Natural killer cell treated with Interleukin-12 subunit alpha and Interleukin-12 subunit beta and Interleukin-15 and Interleukin-18, amount 100 ng/mL, for 72 hours (primary cell): ENCODE data around the gene ITGB5. TPM values are rescaled to one million over a fixed set of nuclear protein-coding genes. Genes with fewer than 3 reads are reported as not detected.

Source experiments
- ATAC-seq, 2 donors: fragments of 150-1000 bp; cut with Tn5 transposase in 1 of 2; sonication (Bioruptor Pico), chemical (Tn5 transposase) in 1 of 2; 2 replicates each; pipeline ENCODE4 v1.10.0; 2021
- DNase-seq: peaks from one replicate; pipeline ENCODE4 v3.0.0; 2022; ENCODE audit warnings: low spot score
- H3K27ac Mint-ChIP-seq, 2 donors: 1 replicate in 1 of 2; 2 replicates in 1 of 2; pipeline ENCODE4 v1.8.0; 2022; ENCODE audit warnings: mixed read lengths in 2 of 2, mild to moderate bottlenecking in 1 of 2, moderate library complexity in 1 of 2
- H3K27me3 Mint-ChIP-seq, 2 donors: 1 replicate in 1 of 2; 2 replicates in 1 of 2; pipeline ENCODE4 v1.8.0; 2022; ENCODE audit warnings: mixed read lengths in 2 of 2
- H3K36me3 Mint-ChIP-seq: one replicate; pipeline ENCODE4 v1.8.0; 2022; ENCODE audit warnings: mixed read lengths
- H3K4me1 Mint-ChIP-seq, 2 donors: 1 replicate in 1 of 2; 2 replicates in 1 of 2; pipeline ENCODE4 v1.8.0; 2022; ENCODE audit warnings: low read depth in 2 of 2, mixed read lengths in 2 of 2, mild to moderate bottlenecking in 1 of 2
- H3K4me3 Mint-ChIP-seq: one replicate; pipeline ENCODE4 v1.8.0; 2022; ENCODE audit warnings: mixed read lengths
- H3K9me3 Mint-ChIP-seq: 2 replicates; pipeline ENCODE4 v1.8.0; 2022; ENCODE audit warnings: mixed read lengths
- total RNA-seq, 2 donors: library from RNA; stranded (reverse); gene quantifications; one replicate each; pipeline ENCODE4 v1.2.3, GENCODE V29; 2022

Gene ITGB5
- total RNA-seq, 2 donors from 2014 or later = 0.17 TPM; not detected in 1

GRCh38 chr3:124845406-124845805 lies 41.8 kb downstream of the ITGB5 start:
- Mint-ChIP-seq H3K4me3 (no peak overlapping the region), H3K27me3 (peaks cover 13 to 15% of the 10 kb centered on the region in 2 donors), H3K36me3 (no peaks in the 10 kb centered on the region), H3K27ac (no peak overlapping the region), H3K4me1 (no peaks in the 10 kb centered on the region), H3K9me3 (no peaks in the 10 kb centered on the region)
- no peak for ATAC-seq
- DNase-seq = no peak

GRCh38 chr3:124843506-124844177 lies 43.5 kb downstream of the ITGB5 start:
- no peaks in the 10 kb centered on the region for H3K4me1 Mint-ChIP-seq
- no peaks in the 10 kb centered on the region for H3K36me3 Mint-ChIP-seq
- peaks cover 8 to 15% of the 10 kb centered on the region in 2 donors for H3K27me3 Mint-ChIP-seq
- H3K4me3 Mint-ChIP-seq = no peak overlapping the region
- H3K27ac Mint-ChIP-seq = no peak overlapping the region
- no peaks in the 10 kb centered on the region for H3K9me3 Mint-ChIP-seq
- ATAC-seq (no peak), DNase-seq (no peak)

GRCh38 chr3:124843047-124843446 lies 44.1 kb downstream of the ITGB5 start:
- ATAC-seq = no peak
- no peaks in the 10 kb centered on the region for H3K9me3 Mint-ChIP-seq
- H3K27me3 Mint-ChIP-seq = peaks cover 5 to 15% of the 10 kb centered on the region in 2 donors
- no peaks in the 10 kb centered on the region for H3K36me3 Mint-ChIP-seq
- H3K27ac Mint-ChIP-seq = no peak overlapping the region
- H3K4me3 Mint-ChIP-seq = no peak overlapping the region
- DNase-seq = no peak
- no peaks in the 10 kb centered on the region for H3K4me1 Mint-ChIP-seq

GRCh38 chr3:124841517-124841916 lies 45.6 kb downstream of the ITGB5 start:
- no peaks in the 10 kb centered on the region for H3K9me3 Mint-ChIP-seq
- no peaks in the 10 kb centered on the region for H3K4me1 Mint-ChIP-seq
- DNase-seq (no peak), ATAC-seq (no peak)
- no peak overlapping the region for H3K4me3 Mint-ChIP-seq
- no peak overlapping the region for H3K27ac Mint-ChIP-seq
- H3K36me3 Mint-ChIP-seq = no peaks in the 10 kb centered on the region
- peaks cover 6 to 15% of the 10 kb centered on the region in 2 donors for H3K27me3 Mint-ChIP-seq

- Mint-ChIP-seq H3K36me3 (no peaks in the 10 kb centered on the region), H3K27me3 (peaks cover 9 to 20% of the 10 kb centered on the region in 2 donors), H3K9me3 (no peaks in the 10 kb centered on the region), H3K4me3 (no peak overlapping the region), H3K4me1 (peaks cover 4 to 5% of the 10 kb centered on the region in 2 donors), H3K27ac (no peak overlapping the region)
- no peak for ATAC-seq
- DNase-seq = no peak
These were observed 46.8 kb downstream of the ITGB5 start for GRCh38 chr3:124840331-124840730.

GRCh38 chr3:124839896-124840295 lies 47.3 kb downstream of the ITGB5 start:
- no peak overlapping the region for H3K27ac Mint-ChIP-seq
- ATAC-seq = no peak
- H3K36me3 Mint-ChIP-seq = no peaks in the 10 kb centered on the region

GRCh38 chr3:124838963-124839362 lies 48.2 kb downstream of the ITGB5 start:
- Mint-ChIP-seq H3K4me1 (peaks cover 12 to 17% of the 10 kb centered on the region in 2 donors), H3K9me3 (no peaks in the 10 kb centered on the region), H3K27me3 (peaks cover 16 to 29% of the 10 kb centered on the region in 2 donors), H3K36me3 (no peaks in the 10 kb centered on the region), H3K27ac (no peak overlapping the region), H3K4me3 (no peak overlapping the region)
- ATAC-seq (no peak), DNase-seq (no peak)

More at GRCh38 chr3:124839896-124840295, 47.3 kb downstream of the ITGB5 start:
- Mint-ChIP-seq H3K4me3 (no peak overlapping the region), H3K4me1 (peaks cover 9 to 10% of the 10 kb centered on the region in 2 donors), H3K27me3 (peaks cover 10 to 23% of the 10 kb centered on the region in 2 donors), H3K9me3 (no peaks in the 10 kb centered on the region)
- DNase-seq = no peak

- H3K27ac Mint-ChIP-seq = no peak overlapping the region
- H3K27me3 Mint-ChIP-seq = peaks cover 20 to 35% of the 10 kb centered on the region in 2 donors
- ATAC-seq (no peak), DNase-seq (no peak)
- no peaks in the 10 kb centered on the region for H3K36me3 Mint-ChIP-seq
- H3K4me3 Mint-ChIP-seq = no peak overlapping the region
- H3K9me3 Mint-ChIP-seq = no peaks in the 10 kb centered on the region
- peaks cover 12 to 21% of the 10 kb centered on the region in 2 donors for H3K4me1 Mint-ChIP-seq
These were observed 49.4 kb downstream of the ITGB5 start for GRCh38 chr3:124837730-124838186.

GRCh38 chr3:124837065-124837464 lies 50.1 kb downstream of the ITGB5 start:
- no peak overlapping the region for H3K4me3 Mint-ChIP-seq
- no peak for ATAC-seq
- H3K4me1 Mint-ChIP-seq = peaks cover 12 to 21% of the 10 kb centered on the region in 2 donors
- no peaks in the 10 kb centered on the region for H3K36me3 Mint-ChIP-seq
- H3K27me3 Mint-ChIP-seq = peaks cover 20 to 29% of the 10 kb centered on the region in 2 donors
- DNase-seq = no peak
- no peaks in the 10 kb centered on the region for H3K9me3 Mint-ChIP-seq
- H3K27ac Mint-ChIP-seq = no peak overlapping the region

GRCh38 chr3:124836448-124836847 lies 50.7 kb downstream of the ITGB5 start:
- ATAC-seq (no peak), DNase-seq (no peak)
- peaks cover 20 to 24% of the 10 kb centered on the region in 2 donors for H3K27me3 Mint-ChIP-seq
- no peak overlapping the region for H3K4me3 Mint-ChIP-seq
- no peak overlapping the region for H3K27ac Mint-ChIP-seq
- no peaks in the 10 kb centered on the region for H3K9me3 Mint-ChIP-seq
- no peaks in the 10 kb centered on the region for H3K36me3 Mint-ChIP-seq
- H3K4me1 Mint-ChIP-seq = peaks cover 12 to 21% of the 10 kb centered on the region in 2 donors

- no peaks in the 10 kb centered on the region for H3K9me3 Mint-ChIP-seq
- ATAC-seq (peak; percentile 58 to 81), DNase-seq (no peak)
- H3K4me1 Mint-ChIP-seq = peaks cover 12 to 21% of the 10 kb centered on the region in 2 donors
- H3K4me3 Mint-ChIP-seq = peak overlapping the region; percentile 42
- no peak overlapping the region for H3K27ac Mint-ChIP-seq
- H3K36me3 Mint-ChIP-seq = no peaks in the 10 kb centered on the region
- peaks cover 17 to 20% of the 10 kb centered on the region in 2 donors for H3K27me3 Mint-ChIP-seq
These were observed 52.1 kb downstream of the ITGB5 start for GRCh38 chr3:124834723-124835718.

- ATAC-seq (no peak), DNase-seq (no peak)
- no peaks in the 10 kb centered on the region for H3K36me3 Mint-ChIP-seq
- H3K4me1 Mint-ChIP-seq = peaks cover 12 to 21% of the 10 kb centered on the region in 2 donors
- no peaks in the 10 kb centered on the region for H3K9me3 Mint-ChIP-seq
- H3K27ac Mint-ChIP-seq = peak overlapping the region in 1 of 2 donors; percentile 62
- H3K4me3 Mint-ChIP-seq = no peak overlapping the region
- H3K27me3 Mint-ChIP-seq = peaks cover 20 to 22% of the 10 kb centered on the region in 2 donors
These were observed 53.3 kb downstream of the ITGB5 start for GRCh38 chr3:124833710-124834332.
